HG03378 (cell line): Measurements from ENCODE around the gene MUTYH.

Experiments used
- ATAC-seq: cut with Tn5 transposase; IDR thresholded peaks from one replicate; pipeline ENCODE4 v1.9.1; 2021; ENCODE audit warnings: mild to moderate bottlenecking, moderate library complexity; ENCODE audit not compliant: unreplicated experiment

Gene MUTYH

GRCh38 chr1:45351508-45351907 lies 11.3 kb upstream of the MUTYH start:
- no peak for ATAC-seq

GRCh38 chr1:45348966-45349677 lies 8.9 kb upstream of the MUTYH start:
- ATAC-seq = no peak

- ATAC-seq = no peak
These were observed 8.3 kb upstream of the MUTYH start for GRCh38 chr1:45348609-45348965.

- ATAC-seq = no peak
These were observed 7.8 kb upstream of the MUTYH start for GRCh38 chr1:45348020-45348419.

- ATAC-seq = no peak
These were observed 6.2 kb upstream of the MUTYH start for GRCh38 chr1:45346473-45346872.

- ATAC-seq = no peak
These were observed 4.8 kb upstream of the MUTYH start for GRCh38 chr1:45345014-45345413.

- no peak for ATAC-seq
These were observed 4.3 kb upstream of the MUTYH start for GRCh38 chr1:45344499-45344898.

GRCh38 chr1:45340816-45341466 lies 701 bp upstream of the MUTYH start:
- no peak for ATAC-seq

- no peak for ATAC-seq
These were observed 2.5 kb downstream of the MUTYH start for GRCh38 chr1:45337630-45338325.

GRCh38 chr1:45335855-45336324 lies 4.3 kb downstream of the MUTYH start:
- ATAC-seq = no peak

GRCh38 chr1:45334308-45335245 lies 5.7 kb downstream of the MUTYH start:
- no peak for ATAC-seq

- no peak for ATAC-seq
These were observed 7.9 kb downstream of the MUTYH start for GRCh38 chr1:45332346-45332720.

- ATAC-seq = no peak
These were observed 8.5 kb downstream of the MUTYH start for GRCh38 chr1:45331436-45332345.

- no peak for ATAC-seq
These were observed 10.8 kb downstream of the MUTYH start for GRCh38 chr1:45329445-45329844.

GRCh38 chr1:45328680-45329079 lies 11.6 kb downstream of the MUTYH start:
- ATAC-seq = no peak

GRCh38 chr1:45327644-45328515 lies 12.4 kb downstream of the MUTYH start:
- ATAC-seq = no peak

GRCh38 chr1:45326627-45327623 lies 13.3 kb downstream of the MUTYH start, which contains the start of gene HPDL:
HPDL (plus strand) TSS chr1:45326895; CDS start chr1:45327149, 254 bp downstream.
- no peak for ATAC-seq
